ENCODE data around the gene MRFAP1L1. TPM values are rescaled to one million over a fixed set of nuclear protein-coding genes. Genes with fewer than 3 reads are reported as not detected.

Gene MRFAP1L1
- total and polyA plus RNA-seq, 10 of the 15 experiments (the other 5 are each of a cell fraction or from before 2014, with no cell fraction given) = 30.6 to 85.1 (median 52.9) TPM

GRCh38 chr4:6681191-6681590 is 28.5 kb downstream of the MRFAP1L1 start:
- DNase-seq (ENCODE audit: low read depth, low spot score) = no peak
- H3K4me1 ChIP-seq (ENCODE audit: control insufficient read depth, insufficient read depth, low read length) = 0 out of 2 replicates have a peak, but pooled peaks cover 2% of the 10 kb centered on the region
- TF ChIP-seq CBX5 (IDR thresholded peaks at IDR 0.05; ENCODE audit: low read depth) = no peak
- TF ChIP-seq, protein P1, sequence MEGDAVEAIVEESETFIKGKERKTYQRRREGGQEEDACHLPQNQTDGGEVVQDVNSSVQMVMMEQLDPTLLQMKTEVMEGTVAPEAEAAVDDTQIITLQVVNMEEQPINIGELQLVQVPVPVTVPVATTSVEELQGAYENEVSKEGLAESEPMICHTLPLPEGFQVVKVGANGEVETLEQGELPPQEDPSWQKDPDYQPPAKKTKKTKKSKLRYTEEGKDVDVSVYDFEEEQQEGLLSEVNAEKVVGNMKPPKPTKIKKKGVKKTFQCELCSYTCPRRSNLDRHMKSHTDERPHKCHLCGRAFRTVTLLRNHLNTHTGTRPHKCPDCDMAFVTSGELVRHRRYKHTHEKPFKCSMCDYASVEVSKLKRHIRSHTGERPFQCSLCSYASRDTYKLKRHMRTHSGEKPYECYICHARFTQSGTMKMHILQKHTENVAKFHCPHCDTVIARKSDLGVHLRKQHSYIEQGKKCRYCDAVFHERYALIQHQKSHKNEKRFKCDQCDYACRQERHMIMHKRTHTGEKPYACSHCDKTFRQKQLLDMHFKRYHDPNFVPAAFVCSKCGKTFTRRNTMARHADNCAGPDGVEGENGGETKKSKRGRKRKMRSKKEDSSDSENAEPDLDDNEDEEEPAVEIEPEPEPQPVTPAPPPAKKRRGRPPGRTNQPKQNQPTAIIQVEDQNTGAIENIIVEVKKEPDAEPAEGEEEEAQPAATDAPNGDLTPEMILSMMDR (IDR thresholded peaks at IDR 0.05 in 2 of 3, conservative IDR thresholded peaks at IDR 0.05 in 1 of 3; ENCODE audit: control insufficient read depth in 2 of 3, extremely low read depth in 1 of 3, insufficient read depth in 1 of 3, low read depth in 3 of 3, low read length in 3 of 3) = peak in 2 of 3 experiments; percentile 22 to 48; a peak in 4 of 6 replicates
- no peak for TF ChIP-seq ZNF592 (IDR thresholded peaks at IDR 0.05)
- no TSS peak for BruUV-seq (replicated peaks)
- peaks cover 8% of the 10 kb centered on the region for H3K79me2 ChIP-seq (ENCODE audit: control insufficient read depth, insufficient read depth, low read length)
- H3K4me2 ChIP-seq (ENCODE audit: control insufficient read depth, insufficient read depth) = no peak overlapping the region
- in situ Hi-C loops (cut with MboI) (no loop called here), intact Hi-C loops (cut with micrococcal nuclease; ENCODE audit: unreplicated experiment) (no loop called here)
- FAIRE-seq = no peak
- RAD21 ChIA-PET (ENCODE audit: unreplicated experiment) = no interaction called here
- ATAC-seq = peak; percentile 71
- H3K27ac ChIP-seq (ENCODE audit: control insufficient read depth, insufficient read depth) = no peak overlapping the region
- H4K20me1 ChIP-seq (ENCODE audit: control insufficient read depth, insufficient read depth) = no peaks in the 10 kb centered on the region
- H3K36me3 ChIP-seq (ENCODE audit: control insufficient read depth in 2 of 2, insufficient read depth in 2 of 2, low read length in 1 of 2) = no peaks in the 10 kb centered on the region; a peak in 1 of 4 replicates
- POLR2A ChIA-PET = no interaction called here
- WGBS (ENCODE audit: insufficient coverage, insufficient replicate concordance, low lambda C conversion rate, missing lambda C conversion rate) = 78% methylated on average over 9 of the region's 9 CpGs
- no peak overlapping the region for H2AFZ ChIP-seq (ENCODE audit: control insufficient read depth, low read depth, low read length)
- CTCF ChIA-PET = interaction anchor here (0.7 to 1.7 kb wide), 5 partner anchors 10 to 186 kb away, joined by 3 to 7 read pairs (median 3); no protein-coding TSS in a partner anchor
- SMC1A ChIA-PET (ENCODE audit: uncharacterized antibody, unreplicated experiment) = no interaction called here
- H3K9me3 ChIP-seq (replicated peaks; ENCODE audit: control insufficient read depth, insufficient read depth, low read length) = no peaks in the 10 kb centered on the region; the same call in 2 of the 3 replicates
- H3K4me3 ChIP-seq = no peak overlapping the region
- no peak overlapping the region for H3K9ac ChIP-seq (ENCODE audit: control insufficient read depth, insufficient read depth, low read length)
- H3K27me3 ChIP-seq (replicated peaks in 1 of 2; ENCODE audit: control insufficient read depth in 2 of 2, insufficient read depth in 2 of 2, low read length in 1 of 2) = no peaks in the 10 kb centered on the region

All from GM12878 (cell line).